ENCODE data around the gene PISD.

PISD gene

GRCh38 chr22:31612891-31613285 is 49.1 kb downstream of the PISD start:
- TF ChIP-seq CTCF (IDR thresholded peaks at IDR 0.05; ENCODE audit: low read depth, low read length), result no peak
- no peak overlapping the region for H3K4me3 ChIP-seq (ENCODE audit: low read depth, low read length)

- TF ChIP-seq CTCF (IDR thresholded peaks at IDR 0.05; ENCODE audit: low read depth, low read length), result no peak
- H3K4me3 ChIP-seq (ENCODE audit: low read depth, low read length), result no peak overlapping the region
These were observed 50.8 kb downstream of the PISD start for GRCh38 chr22:31611061-31611760.

GRCh38 chr22:31610611-31611010 is 51.4 kb downstream of the PISD start:
- H3K4me3 ChIP-seq (ENCODE audit: low read depth, low read length), result no peak overlapping the region
- no peak for TF ChIP-seq CTCF (IDR thresholded peaks at IDR 0.05; ENCODE audit: low read depth, low read length)

- no peak overlapping the region for H3K4me3 ChIP-seq (ENCODE audit: low read depth, low read length)
- TF ChIP-seq CTCF (IDR thresholded peaks at IDR 0.05; ENCODE audit: low read depth, low read length), result no peak
These were observed 52.3 kb downstream of the PISD start for GRCh38 chr22:31609716-31610115.

GRCh38 chr22:31607696-31608095 is 54.3 kb downstream of the PISD start:
- TF ChIP-seq CTCF (IDR thresholded peaks at IDR 0.05; ENCODE audit: low read depth, low read length), result no peak
- no peak overlapping the region for H3K4me3 ChIP-seq (ENCODE audit: low read depth, low read length)

- no peak for TF ChIP-seq CTCF (IDR thresholded peaks at IDR 0.05; ENCODE audit: low read depth, low read length)
These were observed 56.0 kb downstream of the PISD start for GRCh38 chr22:31605851-31606585.

More at GRCh38 chr22:31605851-31606585, 56.0 kb downstream of the PISD start:
- H3K4me3 ChIP-seq (ENCODE audit: low read depth, low read length), result no peak overlapping the region
